Right lobe of liver (tissue), 6 donors: ENCODE results near the gene URGCP. TPM values are rescaled to one million over a fixed set of nuclear protein-coding genes. Genes with fewer than 3 reads are reported as not detected.
"Not testable (repeated sequence)": the region's sequence is repeated elsewhere in the genome, so short reads cannot be mapped to it uniquely, and the experiment has no call there.

ENCODE experiments used
- ATAC-seq, 4 donors: fragments of 200-7000 bp; cut with Tn5 transposase; one replicate each; pipeline ENCODE4 v1.9.1; 2020; ENCODE audit warnings: mild to moderate bottlenecking in 4 of 4, moderate library complexity in 4 of 4
- DNase-seq, 3 donors: peaks; one replicate each; pipeline ENCODE4 v3.0.0-alpha.2; 2020
- H3K27ac ChIP-seq, 3 donors: fragments of 200-600 bp; one replicate each; pipeline ENCODE4 v1.8.0; 2022
- H3K27me3 ChIP-seq, 2 donors: fragments of 200-600 bp; one replicate each; pipeline ENCODE4 v1.8.0; 2022
- H3K36me3 ChIP-seq, 4 donors: fragments of 200-600 bp; sonication (generic) in 1 of 4; one replicate each; pipeline versions ENCODE4 v1.5.1 to v1.8.0; 2017 to 2022; ENCODE audit warnings: control low read depth in 1 of 4
- H3K4me1 ChIP-seq, 4 donors: fragments of 200-600 bp; sonication (generic) in 1 of 4; one replicate each; pipeline versions ENCODE4 v1.5.1 to v1.8.0; 2017 to 2022; ENCODE audit warnings: control low read depth in 1 of 4
- H3K4me3 ChIP-seq, 3 donors: fragments of 200-600 bp; one replicate each; pipeline ENCODE4 v1.8.0; 2022
- H3K9me3 ChIP-seq, 4 donors: fragments of 200-600 bp; sonication (generic) in 1 of 4; one replicate each; pipeline versions ENCODE4 v1.5.1 to v1.8.0; 2017 to 2022; ENCODE audit warnings: control low read depth in 1 of 4
- POLR2A ChIP-seq: fragments of 450-650 bp; IDR thresholded peaks from one replicate; pipeline ENCODE4 v1.6.1; 2017; ENCODE audit warnings: antibody characterized with exemption, mild to moderate bottlenecking
- WGBS: methylation state at CpG from one replicate; pipeline ENCODE4 v1.1.6; 2018; ENCODE audit warnings: low coverage, low lambda C conversion rate; ENCODE audit not compliant: insufficient coverage; ENCODE audit errors: missing lambda C conversion rate; 5-methylcytosine and 5-hydroxymethylcytosine counted together
- intact Hi-C, 2 donors: fragments of 100-400 bp; cut with DNase I; formaldehyde crosslinking; loops; one replicate each; pipeline versions ENCODE4 v1.11.2 to v1.14.1; 2022
- total RNA-seq, 6 experiments: library from RNA; depleted of rRNA in 2 of 6; stranded (reverse); fragments of >200 nt in 2 of 6; fragmentation: NEBNext Ultra II Directional in 3 of 6; extraction: Animal tissue kit (Norgen Biotek cat#: 25700) in 3 of 6; gene quantifications; one replicate each; pipeline versions ENCODE4 v1.1.0 to v1.2.4, GENCODE V29; 2016 to 2023
- TF ChIP-seq, protein P1 (sequence below), 4 donors: fragments of 200-600 bp in 3 of 4; fragments of 450-650 bp in 1 of 4; IDR thresholded peaks; one replicate each; pipeline versions ENCODE4 v1.5.1 to v1.8.0; 2016 to 2022; ENCODE audit warnings: antibody characterized with exemption in 4 of 4, mild to moderate bottlenecking in 2 of 4
- donor health status: DM: no; HTN: yes; CAD: no.
- donor health status: DM: no; HTN: no; CAD: no.
- donor health status: DM: no; HTN: no; CAD: no.
- donor health status: DM: no; HTN: yes; CAD: no.
- donor health status: DM: no; HTN: yes; CAD: no.

The URGCP gene
- total RNA-seq, 6 experiments from 2014 or later: 13.7 to 32.2 (median 25.2) TPM

DNA sequence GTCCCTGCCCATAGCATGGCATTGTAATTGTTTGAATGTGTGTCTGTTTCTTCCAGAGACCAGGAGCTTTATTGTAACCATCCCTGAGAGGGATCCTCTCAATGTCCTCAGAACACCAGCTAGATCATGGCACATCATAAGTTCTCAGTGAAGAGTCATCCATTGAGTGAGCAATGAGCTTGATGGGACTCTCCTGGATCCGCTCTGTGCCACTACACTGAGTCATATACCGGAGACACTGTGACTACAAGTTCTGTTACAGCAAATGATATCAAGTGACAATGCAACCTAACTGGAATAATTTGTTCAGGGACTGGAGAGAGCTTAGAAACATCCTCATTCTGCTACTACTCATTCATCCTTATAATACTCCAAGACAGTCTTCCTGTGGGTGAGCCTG, 62.1 kb downstream of the URGCP start:
- intact Hi-C loops: loop anchor here in 1 of 2 donors (10.0 kb wide), 1 partner anchor 259 kb away; the partner anchor contains the start of gene STK17A
- no peak overlapping the region for H3K4me3 ChIP-seq
- no peaks in the 10 kb centered on the region for H3K27me3 ChIP-seq
- DNase-seq (no peak), ATAC-seq (no peak)
- no peak for TF ChIP-seq POLR2A
- TF ChIP-seq, protein P1, sequence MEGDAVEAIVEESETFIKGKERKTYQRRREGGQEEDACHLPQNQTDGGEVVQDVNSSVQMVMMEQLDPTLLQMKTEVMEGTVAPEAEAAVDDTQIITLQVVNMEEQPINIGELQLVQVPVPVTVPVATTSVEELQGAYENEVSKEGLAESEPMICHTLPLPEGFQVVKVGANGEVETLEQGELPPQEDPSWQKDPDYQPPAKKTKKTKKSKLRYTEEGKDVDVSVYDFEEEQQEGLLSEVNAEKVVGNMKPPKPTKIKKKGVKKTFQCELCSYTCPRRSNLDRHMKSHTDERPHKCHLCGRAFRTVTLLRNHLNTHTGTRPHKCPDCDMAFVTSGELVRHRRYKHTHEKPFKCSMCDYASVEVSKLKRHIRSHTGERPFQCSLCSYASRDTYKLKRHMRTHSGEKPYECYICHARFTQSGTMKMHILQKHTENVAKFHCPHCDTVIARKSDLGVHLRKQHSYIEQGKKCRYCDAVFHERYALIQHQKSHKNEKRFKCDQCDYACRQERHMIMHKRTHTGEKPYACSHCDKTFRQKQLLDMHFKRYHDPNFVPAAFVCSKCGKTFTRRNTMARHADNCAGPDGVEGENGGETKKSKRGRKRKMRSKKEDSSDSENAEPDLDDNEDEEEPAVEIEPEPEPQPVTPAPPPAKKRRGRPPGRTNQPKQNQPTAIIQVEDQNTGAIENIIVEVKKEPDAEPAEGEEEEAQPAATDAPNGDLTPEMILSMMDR (IDR thresholded peaks at IDR 0.05): no peak
- H3K36me3 ChIP-seq: no peaks in the 10 kb centered on the region
- H3K9me3 ChIP-seq: no peaks in the 10 kb centered on the region
- H3K27ac ChIP-seq: no peak overlapping the region
- 94% methylated on average over 2 of the region's 2 CpGs for WGBS
- no peaks in the 10 kb centered on the region for H3K4me1 ChIP-seq

DNA sequence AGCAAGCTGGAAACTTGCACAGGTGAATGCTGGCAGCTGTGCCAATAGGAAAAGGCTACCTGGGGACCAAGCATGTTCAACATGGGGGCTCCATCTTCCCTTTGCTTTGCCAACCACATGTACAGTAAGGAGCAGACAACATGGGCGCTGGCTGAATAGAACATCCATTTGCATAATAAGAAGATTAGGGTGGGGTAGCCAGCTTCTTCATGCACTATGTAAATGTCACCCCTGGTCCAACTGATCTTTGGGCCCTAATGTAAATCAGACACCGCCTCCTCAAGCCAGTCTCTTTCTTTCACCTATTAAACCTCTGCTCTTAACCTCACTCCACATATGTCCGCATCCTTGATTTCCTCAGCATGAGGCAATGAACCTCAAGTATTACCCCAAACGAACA, 63.1 kb downstream of the URGCP start:
- Histone ChIP-seq H3K4me1 (no peaks in the 10 kb centered on the region), H3K9me3 (no peaks in the 10 kb centered on the region), H3K27me3 (no peaks in the 10 kb centered on the region), H3K27ac (no peak overlapping the region), H3K4me3 (no peak overlapping the region), H3K36me3 (no peaks in the 10 kb centered on the region)
- TF ChIP-seq, protein P1 (IDR thresholded peaks at IDR 0.05): no peak
- no peak for TF ChIP-seq POLR2A
- intact Hi-C loops: loop anchor here in 1 of 2 donors (10.0 kb wide), 1 partner anchor 258 kb away; the partner anchor contains the start of gene STK17A
- no peak for DNase-seq
- ATAC-seq: no peak
- WGBS: 93% methylated on average over 3 of the region's 4 CpGs

DNA sequence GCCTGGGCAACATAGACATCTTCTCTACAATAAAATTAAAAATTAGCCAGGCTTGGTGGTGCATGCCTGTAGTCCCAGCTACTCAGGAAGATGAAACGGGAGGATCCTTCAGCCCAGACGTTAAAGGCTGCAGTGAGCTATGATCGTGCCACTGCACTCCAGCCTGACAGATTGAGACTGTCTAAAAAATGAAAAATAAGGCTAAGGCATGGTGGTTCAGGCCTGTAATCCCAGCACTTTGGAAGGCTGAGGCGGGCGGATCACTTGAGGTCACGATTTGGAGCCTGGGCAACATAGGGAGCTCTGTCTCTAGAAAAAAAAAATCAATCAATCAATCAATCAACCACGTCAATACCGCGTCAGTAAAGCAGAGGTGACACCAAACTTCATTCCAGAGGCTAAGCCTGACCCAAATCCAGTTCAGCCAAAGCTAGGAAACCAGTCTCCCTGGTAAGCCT, 68.2 kb downstream of the URGCP start:
- ATAC-seq (peak in 2 of 4 donors; percentile 8 to 16), DNase-seq (no peak)
- no peaks in the 10 kb centered on the region for H3K36me3 ChIP-seq
- no peaks in the 10 kb centered on the region for H3K9me3 ChIP-seq
- intact Hi-C loops: no loop called here
- no peak overlapping the region for H3K27ac ChIP-seq
- no peaks in the 10 kb centered on the region for H3K4me1 ChIP-seq
- no peak overlapping the region for H3K4me3 ChIP-seq
- no peaks in the 10 kb centered on the region for H3K27me3 ChIP-seq
- TF ChIP-seq POLR2A: no peak
- TF ChIP-seq, protein P1 (IDR thresholded peaks at IDR 0.05): no peak
- WGBS: 65% methylated on average over 9 of the region's 9 CpGs

DNA sequence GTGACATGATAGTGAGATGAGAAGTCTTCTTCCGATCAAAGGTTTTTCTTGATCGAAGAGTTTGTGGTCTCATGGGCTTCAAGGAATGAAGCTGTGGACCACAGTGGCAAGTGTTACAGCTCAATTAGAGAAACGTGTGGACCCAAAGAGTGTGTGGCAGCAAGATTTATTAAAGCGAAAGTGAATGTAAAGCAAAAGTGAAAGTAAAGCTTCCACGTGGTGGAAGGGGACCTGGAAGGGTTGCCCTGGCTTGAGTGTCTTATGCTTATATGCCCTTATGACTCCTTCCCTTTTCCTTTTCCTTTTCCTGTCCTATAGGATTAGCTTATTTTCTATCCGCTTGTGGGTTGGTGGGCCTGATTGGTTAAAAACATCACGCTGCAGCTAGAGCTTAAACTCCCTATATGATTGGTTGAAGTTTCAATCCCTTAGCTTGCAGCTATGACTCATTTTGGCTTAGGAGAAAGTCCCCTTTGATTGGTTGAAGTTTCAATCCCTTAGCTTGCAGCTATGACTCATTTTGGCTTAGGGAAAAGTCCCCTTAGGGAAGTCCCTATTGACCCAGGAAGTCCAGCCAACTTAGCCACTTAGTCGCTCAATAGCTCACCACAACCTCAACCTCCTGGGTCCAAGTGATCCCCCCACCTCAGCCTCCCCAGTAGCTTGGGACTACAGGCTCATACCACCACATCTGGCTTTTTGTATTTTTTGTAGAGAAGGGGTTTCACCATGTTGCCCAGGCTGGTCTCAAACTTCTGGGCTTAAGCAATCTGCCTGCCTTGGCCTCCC, 71.7 kb downstream of the URGCP start:
- TF ChIP-seq, protein P1 (IDR thresholded peaks at IDR 0.05): no peak
- WGBS: 44% methylated on average over 8 of the region's 8 CpGs
- H3K27ac ChIP-seq: no peak overlapping the region
- DNase-seq (no peak), ATAC-seq (peak; percentile 69 to 77 (median 76))
- H3K27me3 ChIP-seq: no peaks in the 10 kb centered on the region
- peak overlapping the region in 2 of 3 donors; percentile 36 to 49 for H3K4me3 ChIP-seq
- intact Hi-C loops: no loop called here
- H3K9me3 ChIP-seq: no peaks in the 10 kb centered on the region
- H3K36me3 ChIP-seq: no peaks in the 10 kb centered on the region
- no peaks in the 10 kb centered on the region for H3K4me1 ChIP-seq

DNA sequence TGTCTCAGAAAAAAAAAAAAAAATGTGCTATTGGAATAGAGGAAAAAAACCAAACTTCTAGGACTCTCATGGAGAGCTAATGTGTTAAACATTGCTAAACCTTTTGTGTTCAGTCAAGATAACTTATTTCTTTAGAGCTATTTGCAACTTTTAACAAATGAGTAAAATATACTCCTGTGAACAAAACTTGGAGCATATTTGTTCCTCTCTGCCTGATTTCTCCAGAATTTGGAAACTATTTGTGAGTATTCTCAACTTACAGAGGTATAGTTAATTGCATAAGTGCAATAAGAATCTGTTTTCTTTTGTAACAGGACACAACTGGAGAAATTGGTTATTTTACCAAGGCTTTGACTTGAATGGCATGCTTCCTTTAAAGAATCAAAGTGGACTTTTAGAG, 75.5 kb downstream of the URGCP start:
- H3K9me3 ChIP-seq, H3K27ac ChIP-seq, H3K4me3 ChIP-seq, ATAC-seq, H3K27me3 ChIP-seq, H3K4me1 ChIP-seq, DNase-seq, intact Hi-C loops, H3K36me3 ChIP-seq: not testable (repeated sequence)
